Stimulated activated CD4-positive, alpha-beta T cell treated with anti-CD3 and anti-CD28 coated beads, Interleukin-1b, Interleukin-23, amount 100 ng/mL, for 24 hours (primary cell): ENCODE results near the gene STAT3.
"Not testable (repeated sequence)": the region's sequence is repeated elsewhere in the genome, so short reads cannot be mapped to it uniquely, and the experiment has no call there.

ENCODE experiments used
- DNase-seq, 4 experiments: peaks; one replicate each; pipeline ENCODE4 v3.0.0-alpha.2; 2020; ENCODE audit warnings: low read depth in 4 of 4, low spot score in 1 of 4

STAT3 gene

GRCh38 chr17:42317967-42318366 lies 70.3 kb downstream of the STAT3 start:
- DNase-seq: not testable (repeated sequence)

- DNase-seq: no peak
These were observed 70.9 kb downstream of the STAT3 start for GRCh38 chr17:42317266-42317845.

GRCh38 chr17:42316755-42317154 lies 71.5 kb downstream of the STAT3 start:
- no peak for DNase-seq

- DNase-seq: no peak
These were observed 72.7 kb downstream of the STAT3 start for GRCh38 chr17:42315402-42316156.

- peak in 1 of 4 experiments; percentile 34 for DNase-seq
These were observed 74.3 kb downstream of the STAT3 start for GRCh38 chr17:42313773-42314566.

- DNase-seq: no peak
These were observed 74.9 kb downstream of the STAT3 start for GRCh38 chr17:42313389-42313772.

- DNase-seq: peak in 2 of 4 experiments; percentile 68 to 75
These were observed 75.7 kb downstream of the STAT3 start for GRCh38 chr17:42312285-42313130.

GRCh38 chr17:42312035-42312284 lies 76.3 kb downstream of the STAT3 start:
- DNase-seq: no peak

GRCh38 chr17:42311240-42312034 lies 76.8 kb downstream of the STAT3 start:
- no peak for DNase-seq

- no peak for DNase-seq
These were observed 77.4 kb downstream of the STAT3 start for GRCh38 chr17:42310787-42311215.

- no peak for DNase-seq
These were observed 78.1 kb downstream of the STAT3 start for GRCh38 chr17:42309986-42310786.

- no peak for DNase-seq
These were observed 79.1 kb downstream of the STAT3 start for GRCh38 chr17:42309142-42309541.

- no peak for DNase-seq
These were observed 79.8 kb downstream of the STAT3 start for GRCh38 chr17:42308446-42308845.

- DNase-seq: no peak
These were observed 80.8 kb downstream of the STAT3 start for GRCh38 chr17:42307362-42307927.

- no peak for DNase-seq
These were observed 81.9 kb downstream of the STAT3 start for GRCh38 chr17:42306385-42306667.

- DNase-seq: no peak
These were observed 82.5 kb downstream of the STAT3 start for GRCh38 chr17:42305543-42306384.

- DNase-seq: not testable (repeated sequence)
These were observed 83.3 kb downstream of the STAT3 start for GRCh38 chr17:42305031-42305330.

GRCh38 chr17:42304187-42305030 lies 83.8 kb downstream of the STAT3 start:
- DNase-seq: no peak
